PFSK-1 (cell line): ENCODE measurements around the gene CDC45.

Experiments
- FOXP2 ChIP-seq: optimal IDR thresholded peaks from 2 replicates; pipeline ENCODE3; 2011; ENCODE audit warnings: borderline replicate concordance, control low read depth, inconsistent platforms; ENCODE audit not compliant: insufficient read depth; ENCODE audit errors: extremely low read length, extremely low read depth
- POLR2AphosphoS5 ChIP-seq: IDR thresholded peaks from 2 replicates; pipeline ENCODE4 v1.6.1; 2012; ENCODE audit warnings: low read depth, mild to moderate bottlenecking, control low read depth, low read length, moderate library complexity
- REST ChIP-seq, 2 experiments: IDR thresholded peaks; 2 replicates each; pipeline versions ENCODE4 v1.6.1 to v1.8.0; 2011 to 2012; ENCODE audit warnings: low read depth in 2 of 2, low read length in 2 of 2, control low read depth in 1 of 2, inconsistent platforms in 1 of 2, mild to moderate bottlenecking in 1 of 2, moderate library complexity in 1 of 2; ENCODE audit not compliant: insufficient read depth in 1 of 2
- SIN3A ChIP-seq: IDR thresholded peaks from 2 replicates; pipeline ENCODE4 v1.6.1; 2012; ENCODE audit warnings: mild to moderate bottlenecking, low read length, moderate library complexity, borderline replicate concordance; ENCODE audit not compliant: insufficient read depth
- TAF1 ChIP-seq: IDR thresholded peaks from 2 replicates; pipeline ENCODE4 v1.6.1; 2012; ENCODE audit warnings: low read length, control low read depth, borderline replicate concordance; ENCODE audit not compliant: insufficient read depth

GRCh38 chr22:19494676-19495173 lies 15.0 kb downstream of the CDC45 start:
- TF ChIP-seq POLR2AphosphoS5 (no peak), REST (IDR thresholded peaks at IDR 0.05; ENCODE audit: insufficient read depth in 1 of 2, low read depth in 2 of 2, low read length in 2 of 2) (no peak), TAF1 (no peak), SIN3A (no peak), FOXP2 (no peak)
